Keratinocyte (primary cell): ENCODE measurements around the gene LTB4R. TPM values are rescaled to one million over a fixed set of nuclear protein-coding genes. Genes with fewer than 3 reads are reported as not detected.

Experiments
- DNase-seq: peaks from one replicate; pipeline ENCODE4 v3.0.0-alpha.2; 2011; ENCODE audit warnings: low read depth, missing footprints, low spot score
- FAIRE-seq: peaks from 2 replicates; lab custom pipeline; 2011; peaks lifted over from hg19 to GRCh38; lab: Jason Lieb, UNC
- H2AFZ ChIP-seq: 2 replicates; pipeline ENCODE4 v1.6.0; 2012; ENCODE audit warnings: low read length, control low read depth, inconsistent platforms; ENCODE audit not compliant: control insufficient read depth
- H3K27ac ChIP-seq: 2 replicates; pipeline ENCODE4 v1.5.1; 2011; ENCODE audit warnings: low read length; ENCODE audit not compliant: control insufficient read depth, insufficient read depth
- H3K27me3 ChIP-seq: 3 replicates; pipeline ENCODE4 v1.6.0; 2011; ENCODE audit warnings: low read length; ENCODE audit not compliant: control insufficient read depth, insufficient read depth; ENCODE audit errors: extremely low read depth
- H3K36me3 ChIP-seq, 2 experiments: 2 replicates in 1 of 2; 3 replicates in 1 of 2; pipeline ENCODE4 v1.5.1; 2011; ENCODE audit warnings: low read length in 2 of 2, mild to moderate bottlenecking in 1 of 2; ENCODE audit not compliant: control insufficient read depth in 2 of 2, insufficient read depth in 2 of 2; ENCODE audit errors: extremely low read depth in 1 of 2
- H3K4me1 ChIP-seq: 3 replicates; pipeline ENCODE4 v1.5.1; 2011; ENCODE audit warnings: low read length; ENCODE audit not compliant: control insufficient read depth, insufficient read depth; ENCODE audit errors: extremely low read depth
- H3K4me2 ChIP-seq: 3 replicates; pipeline ENCODE4 v1.6.0; 2011; ENCODE audit warnings: low read depth, low read length; ENCODE audit not compliant: control insufficient read depth, insufficient read depth; ENCODE audit errors: extremely low read depth
- H3K4me3 ChIP-seq, 3 experiments: fragments of 200-600 bp in 1 of 3; sonication (generic) in 1 of 3; 2 replicates in 2 of 3; 3 replicates in 1 of 3; pipeline ENCODE4 v1.5.1; 2011 to 2016; ENCODE audit warnings: low read length in 3 of 3, mild to moderate bottlenecking in 3 of 3, control low read depth in 2 of 3, inconsistent platforms in 1 of 3, low read depth in 1 of 3, mixed read lengths in 1 of 3, mixed run types in 1 of 3, moderate library complexity in 1 of 3; ENCODE audit not compliant: control insufficient read depth in 2 of 3, insufficient read depth in 2 of 3; ENCODE audit errors: extremely low read depth in 1 of 3
- H3K79me2 ChIP-seq: 2 replicates; pipeline ENCODE4 v1.6.0; 2012; ENCODE audit warnings: low read length; ENCODE audit not compliant: control insufficient read depth, insufficient read depth
- H3K9ac ChIP-seq: 3 replicates; pipeline ENCODE4 v1.6.0; 2011; ENCODE audit warnings: low read length; ENCODE audit not compliant: control insufficient read depth, insufficient read depth; ENCODE audit errors: extremely low read depth
- H3K9me1 ChIP-seq: 3 replicates; pipeline ENCODE4 v1.6.0; 2011; ENCODE audit warnings: low read length; ENCODE audit not compliant: control insufficient read depth, insufficient read depth; ENCODE audit errors: extremely low read depth
- H3K9me3 ChIP-seq: 2 replicates; pipeline ENCODE4 v1.5.1; 2012; ENCODE audit warnings: low read depth, low read length; ENCODE audit not compliant: control insufficient read depth
- H4K20me1 ChIP-seq: 3 replicates; pipeline ENCODE4 v1.6.0; 2011; ENCODE audit warnings: low read length; ENCODE audit not compliant: control insufficient read depth, insufficient read depth; ENCODE audit errors: extremely low read depth
- EZH2 ChIP-seq: IDR thresholded peaks from one replicate; pipeline ENCODE4 v1.6.1; 2012; ENCODE audit warnings: inconsistent platforms, mild to moderate bottlenecking, low read length, moderate library complexity
- dilution Hi-C: fragments of 300-500 bp; cut with MboI; formaldehyde crosslinking; loops from one replicate; pipeline ENCODE4 v1.7.0; 2020; ENCODE audit warnings: low sequenced_read_pairs; ENCODE audit not compliant: extremely low pct_ligation_motif_present
- polyA plus RNA-seq, 5 experiments: library from polyadenylated mRNA; depleted of rRNA in 3 of 5; stranded (reverse) in 3 of 5; stranded (forward) in 1 of 5; unstranded in 1 of 5; fragments of >200 nt; gene quantifications; 1 replicate in 1 of 5; 2 replicates in 3 of 5; 3 replicates in 1 of 5; pipeline versions ENCODE4 v1.2.1 to v1.2.3, GENCODE V29; 2011 to 2012; ENCODE audit warnings: missing spikeins in 2 of 5, low read depth in 1 of 5, low replicate concordance in 1 of 5
- TF ChIP-seq, protein P1 (sequence below), 3 experiments: IDR thresholded peaks in 1 of 3; conservative IDR thresholded peaks in 1 of 3; optimal IDR thresholded peaks in 1 of 3; 2 replicates in 2 of 3; 3 replicates in 1 of 3; pipeline versions ENCODE3 to v1.5.1; 2011; ENCODE audit warnings: low read length in 3 of 3, mild to moderate bottlenecking in 3 of 3, moderate library complexity in 2 of 3, control low read depth in 1 of 3, inconsistent platforms in 1 of 3; ENCODE audit not compliant: insufficient read depth in 2 of 3; ENCODE audit errors: extremely low read depth in 1 of 3

LTB4R gene
- polyA plus RNA-seq, 1 donor (not counting 4 experiments of a cell fraction or from before 2014, with no cell fraction given): 14.6 TPM

DNA sequence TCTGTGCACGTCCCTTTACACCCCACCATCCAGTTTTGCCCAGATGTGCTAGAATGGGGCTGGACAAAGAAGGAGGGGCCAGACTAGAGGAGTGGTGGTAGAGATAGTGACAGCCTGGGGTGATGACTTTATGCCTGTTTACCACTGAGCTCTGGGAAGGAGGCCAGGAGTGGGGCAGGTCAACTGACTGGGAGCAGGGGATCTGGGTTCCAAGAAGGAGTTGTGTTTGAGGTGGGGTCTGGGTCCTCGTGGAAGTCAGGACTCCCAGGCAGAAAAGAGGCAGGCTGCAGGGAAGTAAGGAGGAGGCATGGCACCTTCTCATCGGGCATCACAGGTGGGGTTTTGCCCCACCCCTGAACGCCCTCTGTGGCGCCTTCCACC lies 1.0 kb upstream of the LTB4R start:
- H4K20me1 ChIP-seq: no peaks in the 10 kb centered on the region
- no peak for TF ChIP-seq EZH2
- TF ChIP-seq, protein P1, sequence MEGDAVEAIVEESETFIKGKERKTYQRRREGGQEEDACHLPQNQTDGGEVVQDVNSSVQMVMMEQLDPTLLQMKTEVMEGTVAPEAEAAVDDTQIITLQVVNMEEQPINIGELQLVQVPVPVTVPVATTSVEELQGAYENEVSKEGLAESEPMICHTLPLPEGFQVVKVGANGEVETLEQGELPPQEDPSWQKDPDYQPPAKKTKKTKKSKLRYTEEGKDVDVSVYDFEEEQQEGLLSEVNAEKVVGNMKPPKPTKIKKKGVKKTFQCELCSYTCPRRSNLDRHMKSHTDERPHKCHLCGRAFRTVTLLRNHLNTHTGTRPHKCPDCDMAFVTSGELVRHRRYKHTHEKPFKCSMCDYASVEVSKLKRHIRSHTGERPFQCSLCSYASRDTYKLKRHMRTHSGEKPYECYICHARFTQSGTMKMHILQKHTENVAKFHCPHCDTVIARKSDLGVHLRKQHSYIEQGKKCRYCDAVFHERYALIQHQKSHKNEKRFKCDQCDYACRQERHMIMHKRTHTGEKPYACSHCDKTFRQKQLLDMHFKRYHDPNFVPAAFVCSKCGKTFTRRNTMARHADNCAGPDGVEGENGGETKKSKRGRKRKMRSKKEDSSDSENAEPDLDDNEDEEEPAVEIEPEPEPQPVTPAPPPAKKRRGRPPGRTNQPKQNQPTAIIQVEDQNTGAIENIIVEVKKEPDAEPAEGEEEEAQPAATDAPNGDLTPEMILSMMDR (optimal IDR thresholded peaks at IDR 0.05 in 1 of 3, IDR thresholded peaks at IDR 0.05 in 1 of 3, conservative IDR thresholded peaks at IDR 0.05 in 1 of 3; ENCODE audit: extremely low read depth in 1 of 3, insufficient read depth in 2 of 3, low read length in 3 of 3): no peak
- no peak for FAIRE-seq
- H3K9me3 ChIP-seq: no peaks in the 10 kb centered on the region
- no peak for DNase-seq
- peak overlapping the region; percentile 35 for H3K27ac ChIP-seq
- peaks cover 27 to 32% of the 10 kb centered on the region in 2 experiments for H3K36me3 ChIP-seq
- H3K27me3 ChIP-seq: no peaks in the 10 kb centered on the region
- H3K9me1 ChIP-seq: no peaks in the 10 kb centered on the region
- H3K9ac ChIP-seq: peak overlapping the region; percentile 26
- peak overlapping the region; percentile 88 for H3K4me2 ChIP-seq
- peaks cover 4% of the 10 kb centered on the region for H3K79me2 ChIP-seq
- H3K4me3 ChIP-seq: peak overlapping the region; percentile 8 to 18 (median 11)
- H3K4me1 ChIP-seq: peaks cover 57% of the 10 kb centered on the region
- no peak overlapping the region for H2AFZ ChIP-seq
- dilution Hi-C loops: no loop called here

DNA sequence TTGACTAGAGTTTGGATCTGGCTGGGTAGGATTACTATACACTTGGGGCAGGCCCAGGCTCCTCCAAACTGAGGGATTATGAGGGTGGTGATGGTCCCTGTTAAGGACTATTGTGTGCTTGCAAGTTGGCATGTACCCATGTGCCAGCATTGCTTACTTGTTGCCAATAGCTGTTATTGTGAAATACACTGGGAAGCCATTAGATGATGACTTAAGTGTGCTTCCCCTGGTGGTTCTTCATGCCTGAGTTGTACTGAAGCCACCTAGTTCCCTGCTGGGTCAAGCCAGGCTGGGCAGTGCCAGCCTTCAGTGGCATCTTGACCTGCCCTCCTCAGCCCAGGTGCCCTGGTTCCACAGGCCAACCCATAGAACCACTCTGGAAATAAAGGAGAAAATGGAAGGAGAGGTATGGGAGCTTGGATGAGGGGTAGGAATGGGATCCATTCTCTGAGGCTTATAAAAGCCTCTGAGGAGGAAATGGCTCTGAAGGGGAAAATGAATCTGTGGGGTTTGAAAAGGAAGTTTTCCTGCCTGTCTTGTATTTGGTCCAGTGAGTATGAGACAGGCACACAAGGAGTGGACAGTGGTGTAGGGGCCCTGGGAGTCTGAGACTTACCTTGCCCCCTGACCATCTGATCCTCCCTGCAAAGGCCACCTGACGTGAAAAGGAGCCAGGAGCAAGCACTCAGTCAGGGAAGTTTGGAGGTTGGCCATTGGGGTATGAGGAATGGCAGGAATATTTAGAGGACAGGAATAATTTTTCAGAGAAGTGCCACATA lies 724 bp downstream of the LTB4R start:
- dilution Hi-C loops: no loop called here
- peak overlapping the region; percentile 18 for H3K27ac ChIP-seq
- no peak overlapping the region for H2AFZ ChIP-seq
- peak overlapping the region in 2 of 3 experiments; percentile 19 to 31 for H3K4me3 ChIP-seq
- TF ChIP-seq, protein P1 (optimal IDR thresholded peaks at IDR 0.05 in 1 of 3, IDR thresholded peaks at IDR 0.05 in 1 of 3, conservative IDR thresholded peaks at IDR 0.05 in 1 of 3; ENCODE audit: extremely low read depth in 1 of 3, insufficient read depth in 2 of 3, low read length in 3 of 3): no peak
- no peak for TF ChIP-seq EZH2
- peaks cover 2% of the 10 kb centered on the region for H3K9me1 ChIP-seq
- DNase-seq: no peak
- FAIRE-seq: peak; percentile 57
- H3K79me2 ChIP-seq: peaks cover 4% of the 10 kb centered on the region
- H3K4me2 ChIP-seq: peak overlapping the region; percentile 88
- no peaks in the 10 kb centered on the region for H4K20me1 ChIP-seq
- peak overlapping the region; percentile 36 for H3K9ac ChIP-seq
- no peaks in the 10 kb centered on the region for H3K27me3 ChIP-seq
- H3K9me3 ChIP-seq: no peaks in the 10 kb centered on the region
- peaks cover 73% of the 10 kb centered on the region for H3K4me1 ChIP-seq
- H3K36me3 ChIP-seq: peaks cover 12 to 23% of the 10 kb centered on the region in 2 experiments
